Muscle of leg (tissue), 16 donors: Measurements from ENCODE around the gene ERVMER34-1. TPM values are rescaled to one million over a fixed set of nuclear protein-coding genes. Genes with fewer than 3 reads are reported as not detected.

Source experiments
- DNase-seq: peaks from one replicate; pipeline ENCODE4 v3.0.0; 2013
- H3K27ac ChIP-seq: one replicate; pipeline ENCODE4 v1.5.1; 2013; ENCODE audit warnings: mild to moderate bottlenecking, low read length, control low read depth
- H3K27me3 ChIP-seq: one replicate; pipeline ENCODE4 v1.6.1; 2013; ENCODE audit warnings: low read length; ENCODE audit not compliant: control insufficient read depth, insufficient read depth
- H3K36me3 ChIP-seq: one replicate; pipeline ENCODE4 v1.6.1; 2013; ENCODE audit warnings: low read length; ENCODE audit not compliant: control insufficient read depth, insufficient read depth
- H3K4me1 ChIP-seq: one replicate; pipeline ENCODE4 v1.6.1; 2013; ENCODE audit warnings: low read length; ENCODE audit not compliant: control insufficient read depth, insufficient read depth
- H3K4me3 ChIP-seq: one replicate; pipeline ENCODE4 v1.5.1; 2013; ENCODE audit warnings: low read length, control low read depth
- H3K9me3 ChIP-seq: replicated peaks from 2 replicates; pipeline ENCODE4 v1.6.1; 2013; ENCODE audit warnings: low read depth, low read length; ENCODE audit not compliant: control insufficient read depth
- WGBS: methylation state at CpG from one replicate; pipeline ENCODE4 v1.1.5; 2013; ENCODE audit warnings: missing lambda C conversion rate; ENCODE audit not compliant: insufficient coverage; 5-methylcytosine and 5-hydroxymethylcytosine counted together
- long read RNA-seq, 11 donors: transcript quantifications; one replicate each; lab custom pipeline, GENCODE V29; 2026
- polyA plus RNA-seq, 8 donors: library from polyadenylated mRNA; unstranded; fragments of 120-200 nt; gene quantifications; one replicate each; pipeline versions ENCODE4 v1.2.1 to v1.2.3, GENCODE V29; 2013; ENCODE audit warnings: inconsistent platforms in 1 of 8, low replicate concordance in 1 of 8; ENCODE audit not compliant: insufficient read length in 8 of 8, insufficient read depth in 1 of 8
- total RNA-seq: library from RNA; stranded (reverse); fragments of 120-200 nt; gene quantifications from one replicate; pipeline ENCODE4 v1.2.4, GENCODE V29; 2013

Gene ERVMER34-1
- total RNA-seq (0.35 TPM), polyA plus RNA-seq (under 1 TPM; 0.45 to 0.92 (median 0.71) TPM)
- long read RNA-seq, donor 1, result 0 reads
- long read RNA-seq, donor 2, result 0 reads
- long read RNA-seq, donor 3, result 0 reads
- long read RNA-seq, donor 4, result 0 reads
- long read RNA-seq, donor 5, result 0 reads
- long read RNA-seq, donor 6, result 0 reads
- long read RNA-seq, donor 7, result 0 reads
- long read RNA-seq, donor 8, result 0 reads
- long read RNA-seq, donor 9, result 0 reads
- long read RNA-seq, donor 10, result 0 reads
- long read RNA-seq, donor 11, partial matches to known transcripts, result 0 of 1 reads
- long read RNA-seq, donor 11, other reads (novel, unspliced or antisense), result 0 of 1 reads

GRCh38 chr4:52750819-52751486 is at the start of gene ERVMER34-1:
TSS of gene ERVMER34-1 (minus strand) at chr4:52751425. CDS start at chr4:52745520, 5,905 bp downstream.
- 1% methylated on average over 60 of the region's 61 CpGs for WGBS
- peak; percentile 48 for DNase-seq
- no peaks in the 10 kb centered on the region for H3K36me3 ChIP-seq

GRCh38 chr4:52799813-52800212 is 48.6 kb upstream of the ERVMER34-1 start:
- Histone ChIP-seq H3K27me3 (no peaks in the 10 kb centered on the region), H3K9me3 (no peaks in the 10 kb centered on the region), H3K4me1 (no peaks in the 10 kb centered on the region), H3K36me3 (no peaks in the 10 kb centered on the region), H3K4me3 (no peak overlapping the region), H3K27ac (no peak overlapping the region)
- WGBS, result no CpG with 5 or more reads among the region's 2 CpGs
- DNase-seq, result no peak

More at GRCh38 chr4:52750819-52751486, at the start of gene ERVMER34-1:
- peaks cover 10% of the 10 kb centered on the region for H3K4me1 ChIP-seq
- H3K9me3 ChIP-seq, result no peaks in the 10 kb centered on the region
- H3K27me3 ChIP-seq, result peaks cover 23% of the 10 kb centered on the region
- peak within 1 kb of the TSS; percentile 50 for H3K4me3 ChIP-seq
- no peak within 1 kb of the TSS for H3K27ac ChIP-seq

- DNase-seq, result no peak
- Histone ChIP-seq H3K27ac (no peak overlapping the region), H3K27me3 (no peaks in the 10 kb centered on the region), H3K36me3 (no peaks in the 10 kb centered on the region), H3K9me3 (no peaks in the 10 kb centered on the region), H3K4me1 (no peaks in the 10 kb centered on the region), H3K4me3 (no peak overlapping the region)
These were observed 44.3 kb upstream of the ERVMER34-1 start for GRCh38 chr4:52795533-52795932.

GRCh38 chr4:52791936-52792335 is 40.7 kb upstream of the ERVMER34-1 start:
- H3K4me3 ChIP-seq, result no peak overlapping the region
- no peaks in the 10 kb centered on the region for H3K36me3 ChIP-seq
- no peaks in the 10 kb centered on the region for H3K9me3 ChIP-seq
- no peaks in the 10 kb centered on the region for H3K27me3 ChIP-seq
- H3K4me1 ChIP-seq, result no peaks in the 10 kb centered on the region
- WGBS, result no CpG with 5 or more reads among the region's 5 CpGs
- DNase-seq, result no peak
- no peak overlapping the region for H3K27ac ChIP-seq

GRCh38 chr4:52789774-52790173 is 38.5 kb upstream of the ERVMER34-1 start:
- 100% methylated on average over 2 of the region's 6 CpGs for WGBS
- Histone ChIP-seq H3K9me3 (no peaks in the 10 kb centered on the region), H3K4me1 (no peaks in the 10 kb centered on the region), H3K27me3 (no peaks in the 10 kb centered on the region), H3K27ac (no peak overlapping the region), H3K36me3 (no peaks in the 10 kb centered on the region), H3K4me3 (no peak overlapping the region)
- DNase-seq, result no peak

- WGBS, result 63% methylated on average over 5 of the region's 6 CpGs
- DNase-seq, result no peak
- H3K36me3 ChIP-seq, result no peaks in the 10 kb centered on the region
These were observed 37.6 kb upstream of the ERVMER34-1 start for GRCh38 chr4:52788806-52789205.

GRCh38 chr4:52783069-52783468 is 31.8 kb upstream of the ERVMER34-1 start:
- Histone ChIP-seq H3K9me3 (peaks cover 2% of the 10 kb centered on the region), H3K4me3 (no peak overlapping the region), H3K4me1 (no peaks in the 10 kb centered on the region), H3K27ac (no peak overlapping the region), H3K27me3 (no peaks in the 10 kb centered on the region), H3K36me3 (no peaks in the 10 kb centered on the region)
- 95% methylated on average over 3 of the region's 4 CpGs for WGBS
- no peak for DNase-seq

More at GRCh38 chr4:52788806-52789205, 37.6 kb upstream of the ERVMER34-1 start:
- H3K27ac ChIP-seq, result no peak overlapping the region
- H3K9me3 ChIP-seq, result no peaks in the 10 kb centered on the region
- no peak overlapping the region for H3K4me3 ChIP-seq
- no peaks in the 10 kb centered on the region for H3K27me3 ChIP-seq
- H3K4me1 ChIP-seq, result no peaks in the 10 kb centered on the region

- Histone ChIP-seq H3K27ac (no peak overlapping the region), H3K9me3 (peaks cover 2% of the 10 kb centered on the region), H3K27me3 (no peaks in the 10 kb centered on the region), H3K4me1 (no peaks in the 10 kb centered on the region), H3K4me3 (no peak overlapping the region), H3K36me3 (no peaks in the 10 kb centered on the region)
- no peak for DNase-seq
- WGBS, result no CpG with 5 or more reads among the region's 4 CpGs
These were observed 29.6 kb upstream of the ERVMER34-1 start for GRCh38 chr4:52780617-52781354.

GRCh38 chr4:52780206-52780605 is 29.0 kb upstream of the ERVMER34-1 start:
- 80% methylated on average over 1 of the region's 2 CpGs for WGBS
- peak; percentile 67 for DNase-seq
- Histone ChIP-seq H3K27me3 (no peaks in the 10 kb centered on the region), H3K36me3 (no peaks in the 10 kb centered on the region), H3K9me3 (peaks cover 2% of the 10 kb centered on the region), H3K27ac (no peak overlapping the region), H3K4me3 (no peak overlapping the region), H3K4me1 (no peaks in the 10 kb centered on the region)

GRCh38 chr4:52760256-52760655 is 9.0 kb upstream of the ERVMER34-1 start:
- no peaks in the 10 kb centered on the region for H3K36me3 ChIP-seq
- no peak for DNase-seq
- no peaks in the 10 kb centered on the region for H3K9me3 ChIP-seq
- WGBS, result 78% methylated on average over 2 of the region's 8 CpGs
- no peak overlapping the region for H3K4me3 ChIP-seq
- no peaks in the 10 kb centered on the region for H3K27me3 ChIP-seq
- no peak overlapping the region for H3K27ac ChIP-seq
- H3K4me1 ChIP-seq, result no peaks in the 10 kb centered on the region
